NT2/D1 (cell line): ENCODE results near the gene ADAMTS2.

Experiments
- YY1 ChIP-seq: IDR thresholded peaks from 2 replicates; pipeline ENCODE4 v1.6.1; 2011; ENCODE audit not compliant: insufficient read length, insufficient read depth
- ZNF274 ChIP-seq: IDR thresholded peaks from 2 replicates; pipeline ENCODE4 v1.6.1; 2011; ENCODE audit warnings: mild to moderate bottlenecking, low read depth, low read length

GRCh38 chr5:179169836-179170235 lies 175.4 kb downstream of the ADAMTS2 start:
- no peak for TF ChIP-seq ZNF274
- TF ChIP-seq YY1: no peak
